Brain microvascular endothelial cell (primary cell): ENCODE data around the gene IGFL2.
"Not testable (repeated sequence)": the region's sequence is repeated elsewhere in the genome, so short reads cannot be mapped to it uniquely, and the experiment has no call there.

Experiments used
- DNase-seq: peaks from one replicate; pipeline ENCODE4 v3.0.0-alpha.2; 2020
- H3K27ac ChIP-seq: fragments of 250-450 bp; sonication (Bioruptor Pico); 2 replicates; pipeline ENCODE4 v1.5.1; 2020; ENCODE audit warnings: mild to moderate bottlenecking, moderate library complexity
- H3K27me3 ChIP-seq: fragments of 250-450 bp; sonication (Bioruptor Pico); replicated peaks from 2 replicates; pipeline ENCODE4 v1.5.1; 2020; ENCODE audit warnings: mild to moderate bottlenecking
- H3K36me3 ChIP-seq: fragments of 250-450 bp; sonication (Bioruptor Pico); replicated peaks from 2 replicates; pipeline ENCODE4 v1.5.1; 2020; ENCODE audit warnings: mild to moderate bottlenecking
- H3K4me3 ChIP-seq: 2 replicates; pipeline ENCODE4 v1.5.1; 2011; ENCODE audit warnings: low read depth, mild to moderate bottlenecking, control low read depth, low read length, moderate library complexity
- CTCF ChIP-seq: IDR thresholded peaks from 2 replicates; pipeline ENCODE4 v1.5.1; 2011; ENCODE audit warnings: low read depth, mild to moderate bottlenecking, moderate library complexity, low read length, control low read depth, inconsistent platforms; ENCODE audit errors: missing control alignments
- in situ Hi-C: cut with HindIII; loops from 2 replicates; pipeline ENCODE4 v1.10.0; 2017; ENCODE audit warnings: low sequenced_read_pairs, low pct_ligation_motif_present

The IGFL2 gene

DNA sequence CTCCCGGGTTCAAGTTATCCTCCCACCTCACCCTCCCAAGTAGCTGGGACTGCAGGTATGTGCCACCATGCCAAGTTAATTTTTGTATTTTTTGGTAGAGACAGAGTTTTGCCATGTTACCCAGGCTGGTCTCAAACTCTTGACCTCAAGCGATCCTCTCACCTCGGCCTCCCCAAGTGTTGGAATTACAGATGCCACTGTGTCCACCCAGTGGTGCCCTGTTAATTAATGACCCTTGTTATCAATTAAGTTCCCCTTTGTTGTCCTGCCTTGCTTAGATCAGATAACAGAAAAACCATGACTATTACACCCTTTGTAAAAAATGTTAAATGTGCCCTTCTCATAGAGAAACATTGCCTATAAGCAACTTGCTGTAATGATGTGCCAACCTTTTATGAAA lies 47.1 kb downstream of the IGFL2 start:
- H3K27me3 ChIP-seq = peaks cover 39% of the 10 kb centered on the region
- in situ Hi-C loops = no loop called here
- no peak for TF ChIP-seq CTCF

DNA sequence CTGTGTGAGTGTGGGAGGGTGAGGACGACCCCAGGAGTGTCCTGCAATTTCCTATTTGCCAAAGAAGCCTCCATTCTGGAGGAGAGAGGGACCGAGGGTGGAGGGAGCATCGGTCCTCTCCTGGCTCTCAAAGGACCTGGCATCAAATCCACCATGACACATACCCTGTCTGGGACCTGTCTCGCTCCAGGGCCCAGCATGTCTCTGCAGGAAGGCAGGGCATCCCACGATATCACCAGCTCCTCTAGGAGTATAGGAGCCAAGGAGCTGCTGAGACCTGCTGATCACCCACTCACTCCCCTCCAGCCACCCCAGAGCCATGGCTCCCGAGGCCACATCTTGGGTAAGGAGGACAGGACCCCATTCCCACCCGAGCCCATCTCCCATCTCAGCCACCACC lies 47.9 kb downstream of the IGFL2 start:
- DNase-seq, H3K4me3 ChIP-seq, H3K36me3 ChIP-seq, H3K27ac ChIP-seq, in situ Hi-C loops: not testable (repeated sequence)
- peaks cover 34% of the 10 kb centered on the region for H3K27me3 ChIP-seq

More for the DNA sequence above, 47.1 kb downstream of the IGFL2 start:
- no peak for DNase-seq
- Histone ChIP-seq H3K36me3 (no peaks in the 10 kb centered on the region), H3K4me3 (no peak overlapping the region), H3K27ac (no peak overlapping the region)

GRCh38 chr19:46196410-46197124 lies 48.5 kb downstream of the IGFL2 start:
- H3K27ac ChIP-seq = no peak overlapping the region
- peaks cover 32% of the 10 kb centered on the region for H3K27me3 ChIP-seq
- TF ChIP-seq CTCF = no peak
- no peak for DNase-seq
- in situ Hi-C loops = no loop called here
- no peaks in the 10 kb centered on the region for H3K36me3 ChIP-seq
- no peak overlapping the region for H3K4me3 ChIP-seq

DNA sequence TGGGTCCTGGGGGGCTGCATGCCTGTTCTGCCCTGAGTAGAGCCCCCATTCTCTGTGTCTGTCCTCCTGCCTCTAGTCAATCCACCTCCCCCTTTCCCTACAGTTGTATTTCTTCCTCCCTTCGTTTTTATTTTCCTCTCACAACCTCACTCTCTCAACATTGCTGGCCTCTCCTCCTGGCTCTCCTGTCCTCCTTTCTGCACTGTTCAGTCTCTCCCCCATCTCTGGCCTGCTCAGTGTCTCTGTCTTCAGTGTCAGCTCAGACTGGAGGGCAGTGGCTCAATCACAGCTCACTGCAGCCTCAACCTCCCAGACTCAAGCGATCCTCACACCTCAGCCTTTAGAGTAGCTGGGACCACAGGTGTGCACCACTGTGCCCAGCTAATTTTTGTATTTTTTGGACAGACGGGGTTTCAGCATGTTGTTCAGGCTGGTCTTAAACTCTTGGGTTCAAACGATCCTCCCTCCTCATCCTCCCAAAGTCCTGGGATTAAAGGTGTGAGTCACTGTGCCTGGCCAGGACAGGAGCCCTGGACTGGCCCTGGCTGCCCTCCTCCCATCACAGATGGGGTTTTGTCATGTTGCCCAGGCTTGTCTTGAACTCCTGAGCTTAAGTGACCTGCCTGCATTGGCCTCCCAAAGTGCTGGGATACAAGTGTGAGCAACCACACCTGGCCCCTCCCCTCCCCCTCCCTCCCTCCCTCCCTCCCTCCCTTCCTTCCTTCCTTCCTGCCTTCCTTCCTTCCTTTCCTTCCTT lies 49.5 kb downstream of the IGFL2 start:
- Histone ChIP-seq H3K4me3 (no peak overlapping the region), H3K27me3 (peaks cover 29% of the 10 kb centered on the region), H3K27ac (no peak overlapping the region), H3K36me3 (no peaks in the 10 kb centered on the region)
- in situ Hi-C loops = no loop called here
- DNase-seq = no peak
- TF ChIP-seq CTCF = no peak

- no peak overlapping the region for H3K4me3 ChIP-seq
- DNase-seq = no peak
- H3K27ac ChIP-seq = no peak overlapping the region
- in situ Hi-C loops = no loop called here
- no peaks in the 10 kb centered on the region for H3K36me3 ChIP-seq
- peaks cover 29% of the 10 kb centered on the region for H3K27me3 ChIP-seq
- no peak for TF ChIP-seq CTCF
Measured at GRCh38 chr19:46198756-46199155, 50.7 kb downstream of the IGFL2 start.

GRCh38 chr19:46201454-46202310 lies 53.6 kb downstream of the IGFL2 start:
- TF ChIP-seq CTCF = no peak
- no peaks in the 10 kb centered on the region for H3K36me3 ChIP-seq
- no peak overlapping the region for H3K27ac ChIP-seq
- peaks cover 21% of the 10 kb centered on the region for H3K27me3 ChIP-seq
- H3K4me3 ChIP-seq = no peak overlapping the region
- in situ Hi-C loops = no loop called here
- DNase-seq = no peak
